ENCODE results near the gene SHISA6.

SHISA6 gene

GRCh38 chr17:11610999-11611566 lies 370.1 kb downstream of the SHISA6 start:
- Histone ChIP-seq H3K36me3 (replicated peaks) (no peaks in the 10 kb centered on the region), H3K4me3 (no peak overlapping the region), H3K9me3 (no peaks in the 10 kb centered on the region), H3K27me3 (ENCODE audit: low read depth) (no peaks in the 10 kb centered on the region), H3K4me1 (no peaks in the 10 kb centered on the region)
- in situ Hi-C loops (cut with MboI; ENCODE audit: low sequenced_read_pairs): no loop called here
- DNase-seq (ENCODE audit: low spot score in 2 of 2): no peak

- Histone ChIP-seq H3K9me3 (no peaks in the 10 kb centered on the region), H3K4me1 (no peaks in the 10 kb centered on the region), H3K36me3 (replicated peaks) (no peaks in the 10 kb centered on the region), H3K4me3 (no peak overlapping the region), H3K27me3 (ENCODE audit: low read depth) (no peaks in the 10 kb centered on the region)
- in situ Hi-C loops (cut with MboI; ENCODE audit: low sequenced_read_pairs): no loop called here
- DNase-seq (ENCODE audit: low spot score in 2 of 2): no peak
Observed at GRCh38 chr17:11612956-11613355, 371.9 kb downstream of the SHISA6 start.
